Measurements from ENCODE around the gene RALGDS. TPM values are rescaled to one million over a fixed set of nuclear protein-coding genes. Genes with fewer than 3 reads are reported as not detected.
"Not testable (repeated sequence)": the region's sequence is repeated elsewhere in the genome, so short reads cannot be mapped to it uniquely, and the experiment has no call there.

Gene RALGDS
- total RNA-seq, 1 donor from 2014 or later, result 26.1 TPM

DNA sequence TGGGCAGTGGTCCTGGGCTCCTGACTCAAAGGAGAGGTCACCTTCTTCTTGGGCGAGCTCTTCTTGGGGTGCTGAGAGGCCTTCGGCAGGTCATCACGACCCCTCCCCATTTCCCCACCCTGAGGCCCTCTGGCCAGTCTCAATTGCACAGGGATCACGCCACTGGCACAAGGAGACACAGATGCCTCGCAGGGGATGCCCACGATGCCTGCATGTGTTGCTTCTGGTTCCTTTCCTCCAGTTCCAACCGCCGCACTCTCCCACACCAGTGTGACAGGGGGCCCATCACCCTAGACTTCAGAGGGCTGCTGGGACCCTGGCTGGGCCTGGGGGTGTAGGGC, 57.9 kb downstream of the RALGDS start:
- H3K9ac ChIP-seq (ENCODE audit: low read depth in 1 of 3, low read length in 3 of 3), result no peak overlapping the region
- H3K27ac ChIP-seq (ENCODE audit: low read depth, low read length), result no peak overlapping the region

DNA sequence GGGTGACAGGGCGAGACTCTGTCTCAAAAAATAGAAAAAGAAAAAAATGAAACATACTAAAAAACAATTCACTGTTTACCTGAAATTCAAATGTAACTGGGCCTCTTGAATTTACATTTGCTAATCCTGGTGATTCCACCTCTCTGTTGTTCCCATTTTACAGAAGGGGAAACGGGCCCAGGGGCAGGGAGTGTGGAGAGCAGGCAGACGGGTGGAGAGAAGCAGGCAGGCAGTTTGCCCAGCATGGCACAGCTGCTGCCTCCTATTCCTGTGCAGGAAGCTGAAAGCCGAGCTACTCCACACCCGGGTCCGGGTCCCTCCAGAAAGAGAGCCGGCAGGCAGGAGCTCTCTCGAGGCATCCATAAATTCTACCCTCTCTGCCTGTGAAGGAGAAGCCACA, 58.5 kb downstream of the RALGDS start:
- H3K4me1 ChIP-seq (ENCODE audit: control insufficient read depth in 3 of 3, insufficient read depth in 3 of 3, low read length in 3 of 3), result not testable (repeated sequence)

More for the DNA sequence above, 57.9 kb downstream of the RALGDS start:
- Histone ChIP-seq H3K4me3 (ENCODE audit: low read length in 3 of 3) (no peak overlapping the region), H3K9me3 (ENCODE audit: control insufficient read depth in 3 of 3, low read length in 3 of 3) (no peaks in the 10 kb centered on the region), H3K4me1 (ENCODE audit: control insufficient read depth in 3 of 3, insufficient read depth in 3 of 3, low read length in 3 of 3) (no peaks in the 10 kb centered on the region), H3K27me3 (ENCODE audit: control insufficient read depth in 3 of 3, insufficient read depth in 3 of 3, low read length in 3 of 3) (no peaks in the 10 kb centered on the region), H3K36me3 (ENCODE audit: control insufficient read depth in 3 of 3, insufficient read depth in 3 of 3, low read length in 3 of 3) (peaks cover 1 to 6% (median 5%) of the 10 kb centered on the region in 3 donors)

DNA sequence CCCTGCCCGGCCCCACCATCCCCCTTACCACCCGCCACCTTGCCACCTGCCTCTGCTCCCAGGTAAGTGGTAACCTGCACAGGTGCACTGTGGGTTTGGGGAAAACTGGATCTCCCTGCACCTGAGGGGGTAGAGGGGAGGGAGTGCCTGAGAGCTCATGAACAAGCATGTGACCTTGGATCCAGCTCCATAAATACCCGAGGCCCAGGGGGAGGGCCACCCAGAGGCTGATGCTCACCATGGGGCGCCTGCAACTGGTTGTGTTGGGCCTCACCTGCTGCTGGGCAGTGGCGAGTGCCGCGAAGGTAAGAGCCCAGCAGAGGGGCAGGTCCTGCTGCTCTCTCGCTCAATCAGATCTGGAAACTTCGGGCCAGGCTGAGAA, 59.3 kb downstream of the RALGDS start, which contains the start of gene CEL:
CEL (plus strand) TSS at position 218 of the 382 bp plus-strand sequence; CDS start at position 240, 22 bp downstream.
- not testable (repeated sequence) for H3K4me1 ChIP-seq (ENCODE audit: control insufficient read depth in 3 of 3, insufficient read depth in 3 of 3, low read length in 3 of 3); H3K4me3 ChIP-seq (ENCODE audit: low read length in 3 of 3); H3K27me3 ChIP-seq (ENCODE audit: control insufficient read depth in 3 of 3, insufficient read depth in 3 of 3, low read length in 3 of 3); H3K9ac ChIP-seq (ENCODE audit: low read depth in 1 of 3, low read length in 3 of 3); H3K9me3 ChIP-seq (ENCODE audit: control insufficient read depth in 3 of 3, low read length in 3 of 3); H3K27ac ChIP-seq (ENCODE audit: low read depth, low read length)
- H3K36me3 ChIP-seq (ENCODE audit: control insufficient read depth in 3 of 3, insufficient read depth in 3 of 3, low read length in 3 of 3), result peaks cover 9 to 15% (median 14%) of the 10 kb centered on the region in 3 donors

More for the DNA sequence above, 58.5 kb downstream of the RALGDS start:
- not testable (repeated sequence) for H3K36me3 ChIP-seq (ENCODE audit: control insufficient read depth in 3 of 3, insufficient read depth in 3 of 3, low read length in 3 of 3); H3K27me3 ChIP-seq (ENCODE audit: control insufficient read depth in 3 of 3, insufficient read depth in 3 of 3, low read length in 3 of 3); H3K27ac ChIP-seq (ENCODE audit: low read depth, low read length); H3K9me3 ChIP-seq (ENCODE audit: control insufficient read depth in 3 of 3, low read length in 3 of 3); H3K4me3 ChIP-seq (ENCODE audit: low read length in 3 of 3); H3K9ac ChIP-seq (ENCODE audit: low read depth in 1 of 3, low read length in 3 of 3)

DNA sequence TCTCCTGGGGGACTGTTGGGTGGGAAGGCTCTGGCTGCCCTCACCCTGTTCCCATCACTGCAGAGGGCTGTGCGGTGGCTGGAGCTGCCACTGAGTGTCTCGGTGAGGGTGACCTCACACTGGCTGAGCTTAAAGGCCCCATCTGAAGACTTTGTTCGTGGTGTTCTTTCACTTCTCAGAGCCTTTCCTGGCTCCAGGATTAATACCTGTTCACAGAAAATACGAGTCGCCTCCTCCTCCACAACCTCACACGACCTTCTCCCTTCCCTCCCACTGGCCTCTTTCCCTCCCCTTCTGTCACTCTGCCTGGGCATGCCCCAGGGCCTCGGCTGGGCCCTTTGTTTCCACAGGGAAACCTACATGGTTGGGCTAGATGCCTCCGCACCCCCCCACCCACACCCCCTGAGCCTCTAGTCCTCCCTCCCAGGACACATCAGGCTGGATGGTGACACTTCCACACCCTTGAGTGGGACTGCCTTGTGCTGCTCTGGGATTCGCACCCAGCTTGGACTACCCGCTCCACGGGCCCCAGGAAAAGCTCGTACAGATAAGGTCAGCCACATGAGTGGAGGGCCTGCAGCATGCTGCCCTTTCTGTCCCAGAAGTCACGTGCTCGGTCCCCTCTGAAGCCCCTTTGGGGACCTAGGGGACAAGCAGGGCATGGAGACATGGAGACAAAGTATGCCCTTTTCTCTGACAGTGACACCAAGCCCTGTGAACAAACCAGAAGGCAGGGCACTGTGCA, 59.8 kb downstream of the RALGDS start:
- not testable (repeated sequence) for H3K4me3 ChIP-seq (ENCODE audit: low read length in 3 of 3); H3K9ac ChIP-seq (ENCODE audit: low read depth in 1 of 3, low read length in 3 of 3); H3K27me3 ChIP-seq (ENCODE audit: control insufficient read depth in 3 of 3, insufficient read depth in 3 of 3, low read length in 3 of 3); H3K27ac ChIP-seq (ENCODE audit: low read depth, low read length); H3K9me3 ChIP-seq (ENCODE audit: control insufficient read depth in 3 of 3, low read length in 3 of 3); H3K4me1 ChIP-seq (ENCODE audit: control insufficient read depth in 3 of 3, insufficient read depth in 3 of 3, low read length in 3 of 3)
- H3K36me3 ChIP-seq (ENCODE audit: control insufficient read depth in 3 of 3, insufficient read depth in 3 of 3, low read length in 3 of 3), result peaks cover 14 to 20% (median 18%) of the 10 kb centered on the region in 3 donors

DNA sequence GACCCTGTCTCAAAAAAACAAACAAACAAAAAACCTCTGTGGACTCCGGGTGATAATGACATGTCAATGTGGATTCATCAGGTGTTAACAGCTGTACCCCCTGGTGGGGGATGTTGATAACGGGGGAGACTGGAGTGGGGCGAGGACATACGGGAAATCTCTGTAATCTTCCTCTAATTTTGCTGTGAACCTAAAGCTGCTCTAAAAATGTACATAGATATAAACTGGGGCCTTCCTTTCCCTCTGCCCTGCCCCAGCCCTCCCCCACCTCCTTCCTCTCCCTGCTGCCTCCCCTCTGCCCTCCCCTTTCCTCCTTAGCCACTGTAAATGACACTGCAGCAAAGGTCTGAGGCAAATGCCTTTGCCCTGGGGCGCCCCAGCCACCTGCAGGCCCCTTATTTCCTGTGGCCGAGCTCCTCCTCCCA, 60.6 kb downstream of the RALGDS start:
- no peak overlapping the region for H3K9ac ChIP-seq (ENCODE audit: low read depth in 1 of 3, low read length in 3 of 3)
- no peak overlapping the region for H3K27ac ChIP-seq (ENCODE audit: low read depth, low read length)
- H3K36me3 ChIP-seq (ENCODE audit: control insufficient read depth in 3 of 3, insufficient read depth in 3 of 3, low read length in 3 of 3), result peaks cover 22 to 24% (median 24%) of the 10 kb centered on the region in 3 donors
- no peaks in the 10 kb centered on the region for H3K27me3 ChIP-seq (ENCODE audit: control insufficient read depth in 3 of 3, insufficient read depth in 3 of 3, low read length in 3 of 3)
- H3K4me3 ChIP-seq (ENCODE audit: low read length in 3 of 3), result no peak overlapping the region
- no peaks in the 10 kb centered on the region for H3K9me3 ChIP-seq (ENCODE audit: control insufficient read depth in 3 of 3, low read length in 3 of 3)
- peaks cover 4 to 8% (median 7%) of the 10 kb centered on the region in 3 donors for H3K4me1 ChIP-seq (ENCODE audit: control insufficient read depth in 3 of 3, insufficient read depth in 3 of 3, low read length in 3 of 3)

DNA sequence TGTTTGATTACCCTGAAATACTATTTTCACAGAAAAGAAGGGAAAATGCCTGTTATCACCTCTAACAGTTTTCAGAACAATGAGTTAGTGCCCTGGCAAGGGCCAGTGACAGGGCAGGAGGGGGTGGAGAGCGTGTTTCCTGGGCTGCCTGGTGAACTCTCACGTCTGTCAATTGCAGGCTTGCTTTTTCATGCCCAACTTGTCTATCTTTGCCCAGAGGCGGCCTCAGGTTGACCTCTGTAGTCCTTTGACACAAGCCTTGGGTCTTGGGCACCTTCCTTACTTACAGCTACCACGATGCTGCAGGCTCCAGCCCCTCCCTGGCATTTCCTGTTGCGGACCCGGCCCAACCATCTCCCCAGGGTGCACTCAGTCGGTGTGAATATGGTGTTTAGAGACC, 61.4 kb downstream of the RALGDS start:
- peaks cover 22 to 29% (median 25%) of the 10 kb centered on the region in 3 donors for H3K36me3 ChIP-seq (ENCODE audit: control insufficient read depth in 3 of 3, insufficient read depth in 3 of 3, low read length in 3 of 3)
- H3K9me3 ChIP-seq (ENCODE audit: control insufficient read depth in 3 of 3, low read length in 3 of 3), result no peaks in the 10 kb centered on the region
- H3K27me3 ChIP-seq (ENCODE audit: control insufficient read depth in 3 of 3, insufficient read depth in 3 of 3, low read length in 3 of 3), result no peaks in the 10 kb centered on the region
- no peak overlapping the region for H3K4me3 ChIP-seq (ENCODE audit: low read length in 3 of 3)
- H3K4me1 ChIP-seq (ENCODE audit: control insufficient read depth in 3 of 3, insufficient read depth in 3 of 3, low read length in 3 of 3), result peaks cover 10 to 16% (median 15%) of the 10 kb centered on the region in 3 donors
- no peak overlapping the region for H3K9ac ChIP-seq (ENCODE audit: low read depth in 1 of 3, low read length in 3 of 3)
- H3K27ac ChIP-seq (ENCODE audit: low read depth, low read length), result no peak overlapping the region

DNA sequence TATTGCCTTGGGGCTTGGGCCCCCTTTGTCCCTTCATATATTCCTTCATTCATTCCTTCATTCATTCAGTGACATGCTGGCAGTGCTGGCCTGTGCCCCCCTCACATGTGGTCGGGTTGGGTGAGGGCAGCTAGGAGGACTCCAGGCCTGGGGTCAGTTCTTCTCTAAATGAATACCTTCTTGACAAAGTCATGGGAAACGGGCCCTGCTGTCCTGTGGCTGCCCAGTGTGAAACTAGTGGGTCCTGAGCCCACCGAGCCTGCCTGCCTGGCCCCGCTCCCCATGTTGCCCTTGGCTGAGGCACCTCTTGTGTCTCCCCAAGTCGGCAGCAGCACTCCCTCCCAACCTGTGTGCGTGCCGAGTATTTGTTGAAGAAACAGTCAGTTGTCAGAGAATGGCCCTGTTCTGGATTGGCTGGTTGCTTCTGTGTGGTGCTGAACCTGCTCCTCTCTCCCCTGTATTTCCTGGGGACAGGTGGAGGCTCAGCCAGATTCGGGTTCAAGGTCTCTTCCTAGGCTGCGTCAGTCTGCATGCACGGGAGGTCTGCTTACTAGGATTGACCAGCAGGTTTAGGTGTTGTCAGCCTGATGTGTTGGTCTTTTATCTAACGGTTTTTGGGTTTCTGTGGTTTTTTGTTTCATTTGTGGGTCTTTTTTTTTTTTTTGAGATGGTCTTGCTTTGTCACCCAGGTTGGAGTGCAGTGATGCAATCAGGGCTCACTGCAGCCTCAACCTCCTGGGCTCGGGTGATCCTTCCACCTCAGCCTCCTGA, 62.3 kb downstream of the RALGDS start:
- H3K9ac ChIP-seq (ENCODE audit: low read depth in 1 of 3, low read length in 3 of 3), result no peak overlapping the region
- peaks cover 13 to 23% (median 22%) of the 10 kb centered on the region in 3 donors for H3K4me1 ChIP-seq (ENCODE audit: control insufficient read depth in 3 of 3, insufficient read depth in 3 of 3, low read length in 3 of 3)
- no peaks in the 10 kb centered on the region for H3K27me3 ChIP-seq (ENCODE audit: control insufficient read depth in 3 of 3, insufficient read depth in 3 of 3, low read length in 3 of 3)
- H3K9me3 ChIP-seq (ENCODE audit: control insufficient read depth in 3 of 3, low read length in 3 of 3), result no peaks in the 10 kb centered on the region
- H3K4me3 ChIP-seq (ENCODE audit: low read length in 3 of 3), result no peak overlapping the region
- H3K36me3 ChIP-seq (ENCODE audit: control insufficient read depth in 3 of 3, insufficient read depth in 3 of 3, low read length in 3 of 3), result peaks cover 24 to 34% (median 34%) of the 10 kb centered on the region in 3 donors
- H3K27ac ChIP-seq (ENCODE audit: low read depth, low read length), result no peak overlapping the region

DNA sequence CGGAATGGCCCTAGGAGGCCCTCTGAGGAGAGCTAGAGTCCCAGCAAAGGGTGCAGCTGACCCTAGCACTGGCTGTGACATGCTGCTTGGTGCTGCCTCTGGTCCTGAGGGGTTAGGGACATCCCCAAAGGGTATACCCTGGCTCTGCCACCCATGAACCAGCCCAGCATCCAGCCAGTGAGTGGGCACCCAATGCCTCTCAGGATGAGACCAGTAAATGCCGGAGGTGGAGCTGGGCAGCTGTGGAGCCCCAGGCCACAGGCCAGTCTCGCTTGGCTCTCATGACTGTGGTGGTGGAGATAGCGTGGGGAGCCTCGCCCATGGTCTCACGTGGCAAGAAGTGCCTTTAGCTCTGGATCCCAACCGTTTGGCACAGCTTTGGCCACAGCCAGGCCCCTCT, 63.0 kb downstream of the RALGDS start:
- no peak overlapping the region for H3K9ac ChIP-seq (ENCODE audit: low read depth in 1 of 3, low read length in 3 of 3)
- H3K9me3 ChIP-seq (ENCODE audit: control insufficient read depth in 3 of 3, low read length in 3 of 3), result no peaks in the 10 kb centered on the region
- peaks cover 13 to 23% (median 22%) of the 10 kb centered on the region in 3 donors for H3K4me1 ChIP-seq (ENCODE audit: control insufficient read depth in 3 of 3, insufficient read depth in 3 of 3, low read length in 3 of 3)
- no peak overlapping the region for H3K4me3 ChIP-seq (ENCODE audit: low read length in 3 of 3)
- H3K27ac ChIP-seq (ENCODE audit: low read depth, low read length), result no peak overlapping the region
- H3K27me3 ChIP-seq (ENCODE audit: control insufficient read depth in 3 of 3, insufficient read depth in 3 of 3, low read length in 3 of 3), result no peaks in the 10 kb centered on the region
- peaks cover 24 to 38% (median 38%) of the 10 kb centered on the region in 3 donors for H3K36me3 ChIP-seq (ENCODE audit: control insufficient read depth in 3 of 3, insufficient read depth in 3 of 3, low read length in 3 of 3)

DNA sequence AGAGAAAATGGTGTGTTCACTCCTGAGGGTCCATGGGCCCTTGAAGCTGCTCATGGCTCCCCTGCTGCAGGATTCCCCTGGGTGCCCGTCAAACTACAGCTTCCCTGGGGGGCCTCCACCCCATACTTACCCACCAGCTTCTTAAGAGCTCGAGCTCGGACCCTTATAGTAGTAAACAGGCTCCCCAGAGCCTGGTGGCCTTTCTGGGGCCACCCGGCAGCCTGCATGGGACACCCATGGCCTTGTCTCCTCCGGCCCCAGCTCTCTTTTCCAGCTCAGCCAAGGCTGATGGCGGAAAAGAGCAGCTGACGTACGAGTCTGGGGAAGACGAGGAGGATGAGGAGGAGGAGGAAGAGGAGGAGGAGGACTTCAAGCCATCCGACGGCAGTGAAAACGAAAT, 63.5 kb downstream of the RALGDS start:
- H3K9ac ChIP-seq (ENCODE audit: low read depth in 1 of 3, low read length in 3 of 3), result no peak overlapping the region
- H3K4me3 ChIP-seq (ENCODE audit: low read length in 3 of 3), result no peak overlapping the region
- peaks cover 13 to 23% (median 22%) of the 10 kb centered on the region in 3 donors for H3K4me1 ChIP-seq (ENCODE audit: control insufficient read depth in 3 of 3, insufficient read depth in 3 of 3, low read length in 3 of 3)
- no peaks in the 10 kb centered on the region for H3K27me3 ChIP-seq (ENCODE audit: control insufficient read depth in 3 of 3, insufficient read depth in 3 of 3, low read length in 3 of 3)
- peaks cover 25 to 39% (median 38%) of the 10 kb centered on the region in 3 donors for H3K36me3 ChIP-seq (ENCODE audit: control insufficient read depth in 3 of 3, insufficient read depth in 3 of 3, low read length in 3 of 3)
- no peak overlapping the region for H3K27ac ChIP-seq (ENCODE audit: low read depth, low read length)
- no peaks in the 10 kb centered on the region for H3K9me3 ChIP-seq (ENCODE audit: control insufficient read depth in 3 of 3, low read length in 3 of 3)

DNA sequence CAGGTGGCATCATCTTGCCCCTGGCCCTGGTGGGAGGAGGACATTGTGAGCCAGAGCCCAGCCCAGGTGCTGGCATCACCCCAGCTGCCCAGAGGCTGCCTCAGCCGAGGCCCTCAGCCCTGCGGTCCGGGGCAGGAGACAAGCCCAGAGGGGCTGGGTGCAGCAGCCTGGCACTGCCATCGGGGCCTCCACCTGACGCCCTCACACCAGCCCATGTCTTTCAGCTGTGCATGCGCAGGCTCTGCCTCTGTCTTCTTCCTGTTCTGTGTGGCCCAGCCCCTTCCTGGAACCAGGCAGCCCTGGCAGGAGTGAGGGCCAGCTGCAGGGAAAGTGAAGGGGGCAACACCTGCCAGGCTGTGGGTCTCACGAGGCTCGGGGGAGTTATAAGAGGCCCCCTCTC, 64.0 kb downstream of the RALGDS start:
- no peaks in the 10 kb centered on the region for H3K9me3 ChIP-seq (ENCODE audit: control insufficient read depth in 3 of 3, low read length in 3 of 3)
- H3K36me3 ChIP-seq (ENCODE audit: control insufficient read depth in 3 of 3, insufficient read depth in 3 of 3, low read length in 3 of 3), result peaks cover 27 to 43% (median 39%) of the 10 kb centered on the region in 3 donors
- H3K9ac ChIP-seq (ENCODE audit: low read depth in 1 of 3, low read length in 3 of 3), result no peak overlapping the region
- H3K4me1 ChIP-seq (ENCODE audit: control insufficient read depth in 3 of 3, insufficient read depth in 3 of 3, low read length in 3 of 3), result peaks cover 13 to 23% (median 22%) of the 10 kb centered on the region in 3 donors
- no peaks in the 10 kb centered on the region for H3K27me3 ChIP-seq (ENCODE audit: control insufficient read depth in 3 of 3, insufficient read depth in 3 of 3, low read length in 3 of 3)
- H3K4me3 ChIP-seq (ENCODE audit: low read length in 3 of 3), result no peak overlapping the region
- H3K27ac ChIP-seq (ENCODE audit: low read depth, low read length), result no peak overlapping the region
